HG03432 (cell line): ENCODE measurements around the gene FAM13C.
A peak's percentile ranks its signal among the peaks of the same experiment; 100 is the strongest.

Experiments
- ATAC-seq: cut with Tn5 transposase; IDR thresholded peaks from one replicate; pipeline ENCODE4 v1.9.1; 2021; ENCODE audit warnings: mild to moderate bottlenecking, moderate library complexity; ENCODE audit not compliant: unreplicated experiment

FAM13C gene

GRCh38 chr10:59281861-59282260, 80.5 kb downstream of the FAM13C start:
- no peak for ATAC-seq

GRCh38 chr10:59279991-59280505, 82.3 kb downstream of the FAM13C start:
- no peak for ATAC-seq

- no peak for ATAC-seq
These were observed 82.9 kb downstream of the FAM13C start for GRCh38 chr10:59279476-59279875.

DNA sequence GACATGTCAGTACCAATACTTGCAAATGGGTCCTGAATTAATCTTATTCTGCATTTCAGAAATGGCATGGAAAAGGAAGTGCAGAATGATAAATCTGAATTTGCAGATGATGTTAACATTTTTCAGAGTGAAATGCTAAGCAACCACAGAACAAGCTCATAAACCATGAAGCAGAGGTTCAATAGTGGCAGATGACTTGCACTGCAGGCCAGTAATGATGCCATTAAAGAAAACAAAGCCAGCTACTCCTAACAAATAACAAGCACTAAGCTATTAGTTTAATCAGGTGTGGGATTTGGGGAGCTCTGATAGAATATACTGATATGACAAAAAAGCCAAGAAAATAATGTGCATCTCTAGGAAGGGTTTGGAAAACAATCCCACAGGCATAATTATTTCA, 85.4 kb downstream of the FAM13C start:
- ATAC-seq, result no peak

GRCh38 chr10:59276133-59276532, 86.2 kb downstream of the FAM13C start:
- no peak for ATAC-seq

GRCh38 chr10:59273445-59273844, 88.9 kb downstream of the FAM13C start:
- no peak for ATAC-seq

DNA sequence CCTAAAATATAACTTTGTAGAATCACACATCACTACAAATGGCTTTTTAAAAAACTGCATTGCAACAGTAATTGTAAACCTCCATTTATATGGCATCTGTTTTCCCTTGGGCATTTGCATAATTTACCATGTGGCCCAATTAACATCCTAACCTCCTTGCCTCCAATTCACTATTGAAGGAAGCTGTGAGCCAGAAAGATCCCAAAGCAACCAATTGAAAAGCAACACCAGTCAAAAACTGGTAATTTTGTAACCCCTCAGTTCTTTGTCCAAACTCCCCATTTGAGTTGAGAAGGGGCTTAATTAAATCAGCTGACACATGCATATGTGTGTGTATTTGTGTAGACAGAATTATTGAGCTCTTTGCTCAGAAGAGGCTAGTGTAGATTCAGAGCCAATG, 90.3 kb downstream of the FAM13C start:
- no peak for ATAC-seq

DNA sequence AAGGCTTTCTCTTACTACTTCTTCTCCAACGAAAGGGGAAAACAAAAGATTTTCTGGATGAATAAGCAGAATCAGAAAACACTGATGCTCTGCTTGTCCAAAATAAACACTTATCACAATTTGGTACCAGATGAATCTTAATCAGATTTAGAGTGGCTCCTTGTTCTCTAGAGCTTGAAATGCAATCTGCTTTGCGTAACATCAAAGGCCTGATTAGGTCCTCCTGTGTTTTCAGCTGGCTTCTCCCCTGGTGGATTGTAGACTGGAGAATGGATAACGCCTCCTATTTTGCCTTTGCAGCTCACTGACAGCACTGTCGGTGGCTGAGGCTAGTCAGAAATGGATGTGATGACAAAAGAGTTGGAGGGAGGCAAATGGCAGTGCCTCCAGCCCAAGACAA, 91.2 kb downstream of the FAM13C start:
- no peak for ATAC-seq

GRCh38 chr10:59270492-59270891, 91.9 kb downstream of the FAM13C start:
- no peak for ATAC-seq

DNA sequence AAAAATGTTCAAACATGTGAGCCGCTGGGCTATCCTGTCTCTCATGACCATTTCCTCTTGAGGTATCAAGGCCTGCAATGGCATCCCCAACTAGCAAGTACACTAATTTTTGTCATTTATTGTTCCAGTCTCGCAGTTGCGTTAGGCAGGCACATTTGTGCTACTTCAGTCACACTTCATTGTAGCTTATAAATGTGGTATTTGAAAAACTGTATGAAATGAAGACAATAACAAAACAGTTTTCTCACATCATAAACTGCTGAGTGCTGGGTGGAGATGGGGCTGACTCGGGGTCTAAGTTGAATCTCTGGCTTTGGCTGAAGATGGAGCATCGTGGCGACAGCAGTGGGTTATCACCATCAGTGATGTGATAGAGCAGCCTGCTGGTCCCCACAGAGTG, 92.7 kb downstream of the FAM13C start:
- no peak for ATAC-seq

DNA sequence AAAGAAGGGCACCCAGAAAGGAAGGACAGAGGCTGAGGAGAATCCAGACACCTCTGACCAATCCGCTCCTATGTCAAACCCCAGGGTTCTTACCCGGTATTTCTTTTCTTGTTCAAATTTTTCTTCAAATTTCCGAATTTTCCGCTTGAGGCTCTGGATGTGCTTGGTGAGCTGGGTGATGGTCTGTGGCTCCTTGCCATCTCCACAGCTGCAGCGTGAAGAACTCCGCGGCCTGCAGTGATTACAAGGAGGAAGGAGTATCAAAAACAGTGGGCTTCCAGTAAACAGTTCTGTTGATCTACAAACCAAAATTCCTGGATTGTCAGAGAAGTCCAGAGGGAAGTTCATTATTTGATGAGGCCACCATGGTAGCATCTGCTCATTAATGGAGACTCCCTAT, 93.9 kb downstream of the FAM13C start:
- ATAC-seq, result no peak

DNA sequence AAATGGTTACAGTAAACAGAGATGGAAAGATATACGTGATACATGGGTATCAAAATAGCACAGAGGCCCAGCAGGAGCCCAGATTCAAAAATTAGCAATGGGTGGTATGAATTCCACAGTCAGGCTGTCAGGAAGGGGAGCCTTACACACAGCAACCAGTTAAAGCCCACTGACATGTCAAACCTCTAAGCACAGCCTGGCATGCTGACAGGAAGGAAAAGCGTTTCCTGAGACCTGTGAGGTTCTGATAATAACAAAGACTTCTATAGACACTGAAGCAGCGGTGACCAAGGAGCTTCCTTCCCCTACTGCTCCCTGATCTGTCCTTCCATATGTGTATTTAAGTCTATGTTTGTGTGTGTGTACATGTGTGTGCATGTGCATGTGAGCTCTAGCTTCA, 96.0 kb downstream of the FAM13C start:
- no peak for ATAC-seq

GRCh38 chr10:59265141-59265540, 97.2 kb downstream of the FAM13C start:
- no peak for ATAC-seq

GRCh38 chr10:59258890-59259289, 103.5 kb downstream of the FAM13C start:
- no peak for ATAC-seq

DNA sequence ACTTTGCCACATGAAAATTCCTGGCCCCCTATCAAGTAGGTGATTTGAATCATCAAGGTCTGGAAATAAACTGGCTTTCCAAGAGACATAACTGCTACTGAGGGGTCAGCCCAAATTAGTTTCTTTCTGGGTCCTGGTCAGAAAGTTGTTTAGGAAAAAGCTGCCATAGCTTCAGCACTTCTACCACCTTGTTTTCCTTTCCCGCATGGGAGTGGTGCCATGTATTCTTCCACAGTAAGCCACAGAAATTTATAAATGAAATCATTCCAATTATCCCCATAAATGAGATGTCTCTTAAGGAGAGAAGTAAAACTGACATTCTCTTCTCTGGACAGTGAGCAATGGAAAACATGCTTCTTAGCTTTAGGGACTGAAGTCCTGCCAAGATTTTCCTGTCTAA, 105.1 kb downstream of the FAM13C start:
- no peak for ATAC-seq

DNA sequence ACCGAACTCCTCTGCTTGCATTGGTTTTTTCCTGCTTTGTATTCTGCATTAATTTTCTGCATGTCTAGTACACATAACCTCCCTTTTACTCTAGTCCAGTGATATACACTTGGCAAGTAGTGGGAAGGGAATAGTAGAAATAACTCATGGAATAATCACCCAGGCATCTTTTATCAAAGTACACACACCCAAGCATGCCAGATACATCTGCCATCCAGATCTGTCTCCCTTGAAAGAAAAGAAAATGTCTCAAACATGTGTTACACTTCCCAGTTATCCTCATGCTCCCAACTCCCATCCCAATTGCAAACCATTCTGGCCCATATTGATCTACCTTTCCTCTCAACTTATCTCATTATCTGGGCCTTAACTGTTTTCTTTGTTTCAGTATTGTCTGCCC, 106.9 kb downstream of the FAM13C start:
- ATAC-seq, result no peak

DNA sequence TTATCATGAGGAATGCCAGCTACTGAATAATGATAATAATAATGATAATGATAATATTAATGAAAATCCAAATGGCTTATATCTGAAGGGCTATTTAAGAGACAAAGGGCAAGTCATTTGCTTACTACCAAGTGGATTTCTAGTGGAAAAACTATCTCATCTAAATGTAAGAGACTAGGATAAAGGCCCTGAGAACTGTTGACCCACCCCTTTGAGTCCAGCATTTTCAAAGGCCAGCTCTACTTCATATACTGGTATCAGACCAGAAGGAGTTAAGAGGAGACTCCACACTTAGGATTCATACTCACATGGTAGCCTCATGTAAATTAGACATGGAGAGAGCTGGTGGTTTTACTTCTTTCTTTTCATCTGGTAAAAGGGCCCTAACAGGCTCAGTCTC, 109.9 kb downstream of the FAM13C start:
- no peak for ATAC-seq

DNA sequence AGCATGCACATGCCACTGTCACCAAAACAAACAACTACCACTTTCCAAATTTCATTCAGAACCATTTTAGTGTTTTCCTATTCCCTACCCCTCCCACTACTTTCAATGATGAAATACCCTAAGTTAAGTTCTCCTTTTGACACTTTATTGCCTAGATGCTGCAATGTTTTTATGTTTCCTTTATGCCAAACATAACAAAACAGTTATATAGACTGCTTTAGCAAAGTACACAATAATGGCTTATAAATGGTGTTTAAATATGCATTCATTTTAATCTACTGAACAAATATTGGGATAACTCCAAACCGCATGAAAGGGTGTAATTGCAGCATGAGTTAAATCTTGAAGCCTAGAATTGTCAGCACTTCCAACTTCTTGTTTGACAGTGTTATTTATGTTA, 116.7 kb downstream of the FAM13C start:
- ATAC-seq, result no peak

DNA sequence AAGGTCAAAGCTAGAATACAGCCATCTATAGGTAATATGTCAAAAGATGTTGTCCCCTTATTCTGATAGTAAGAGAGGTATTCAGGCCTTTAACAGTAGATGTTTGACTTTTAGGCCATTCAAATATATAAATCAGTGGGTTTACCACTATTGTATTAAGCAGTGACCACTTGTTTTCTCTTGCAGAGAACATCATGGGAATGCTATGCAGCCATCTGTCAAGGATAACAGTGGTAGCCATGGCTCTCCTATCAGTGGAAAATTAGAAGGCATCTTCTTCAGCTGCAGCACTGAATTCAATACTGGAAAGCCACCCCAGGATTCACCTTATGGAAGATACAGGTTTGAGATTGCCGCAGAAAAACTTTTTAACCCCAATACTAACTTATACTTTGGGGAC, 117.5 kb downstream of the FAM13C start:
- ATAC-seq, result no peak

DNA sequence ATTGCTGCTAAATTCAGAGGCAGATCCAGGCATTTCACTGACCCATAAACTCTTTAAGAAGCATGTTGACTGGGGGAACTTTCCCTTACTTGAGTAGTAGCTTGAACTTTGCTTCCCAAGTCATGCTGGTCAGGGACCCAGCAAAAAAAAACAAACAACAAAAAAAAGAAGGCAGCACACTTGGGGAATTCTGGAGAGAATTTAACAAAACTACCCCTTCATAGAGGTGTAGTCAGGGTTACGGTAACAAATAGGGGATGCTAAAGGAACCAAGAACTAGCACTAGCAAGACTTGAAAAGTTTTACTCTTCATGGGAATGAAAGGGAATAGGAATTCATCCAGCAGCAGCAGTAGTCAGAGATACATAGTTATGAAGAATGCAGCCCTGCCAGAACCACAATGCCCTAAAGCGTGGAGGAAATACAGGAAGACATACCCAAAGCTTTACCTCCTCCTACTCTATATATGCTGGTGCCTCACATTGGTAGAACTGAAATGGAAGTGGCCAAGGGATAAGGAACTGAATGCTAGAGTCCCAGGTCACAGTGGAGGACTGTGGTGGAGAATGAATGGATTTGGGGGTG, 118.6 kb downstream of the FAM13C start:
- ATAC-seq, result no peak

GRCh38 chr10:59242991-59243390, 119.4 kb downstream of the FAM13C start:
- ATAC-seq, result no peak

DNA sequence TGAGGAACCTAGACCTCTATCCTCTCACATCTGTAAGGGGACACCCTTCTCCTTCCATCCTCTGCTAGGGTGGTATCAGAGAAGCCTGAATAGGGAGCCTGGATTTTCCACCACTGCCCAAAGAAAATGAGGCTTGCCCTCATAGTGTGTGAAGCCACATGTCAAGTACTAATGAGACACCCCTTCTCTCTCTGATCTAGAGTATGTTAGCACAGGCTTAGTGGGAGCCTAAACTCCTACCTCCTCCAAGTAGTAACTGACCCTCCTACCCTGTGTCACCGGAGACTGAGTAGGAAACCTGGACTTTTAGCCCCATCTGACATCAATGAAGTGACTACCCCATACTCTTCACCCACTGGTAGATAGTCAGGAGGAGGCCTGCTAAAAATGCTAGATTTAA, 120.3 kb downstream of the FAM13C start:
- no peak for ATAC-seq

- ATAC-seq, result peak; percentile 47
These were observed 121.7 kb downstream of the FAM13C start for GRCh38 chr10:59240582-59241183.
